ENCODE measurements around the gene GALK2. TPM values are rescaled to one million over a fixed set of nuclear protein-coding genes. Genes with fewer than 3 reads are reported as not detected.

Gene GALK2
- total and polyA plus RNA-seq, 7 donors, result 14.7 to 36.0 (median 16.3) TPM

- TF ChIP-seq CTCF (IDR thresholded peaks at IDR 0.05), result no peak
- no peaks in the 10 kb centered on the region for H3K36me3 ChIP-seq (ENCODE audit: insufficient read depth in 1 of 2, low read depth in 1 of 2)
- no peak overlapping the region for H3K27ac ChIP-seq
- DNase-seq (no peak), ATAC-seq (no peak)
- H3K4me3 ChIP-seq, result no peak overlapping the region
- no peaks in the 10 kb centered on the region for H3K27me3 ChIP-seq (ENCODE audit: insufficient read depth in 3 of 3, low read length in 2 of 3)
- H3K9me3 ChIP-seq, result no peaks in the 10 kb centered on the region
- no peaks in the 10 kb centered on the region for H3K4me1 ChIP-seq
- 77 to 79% (median 78%) methylated on average over 2 of the region's 2 CpGs for WGBS, 3 donors
- intact Hi-C loops (cut with DNase I), result no loop called here
Measured at GRCh38 chr15:49187549-49188245, 17.6 kb downstream of the GALK2 start.

- DNase-seq (no peak), ATAC-seq (no peak)
- intact Hi-C loops (cut with DNase I), result no loop called here
- no peaks in the 10 kb centered on the region for H3K27me3 ChIP-seq (ENCODE audit: insufficient read depth in 3 of 3, low read length in 2 of 3)
- TF ChIP-seq CTCF (IDR thresholded peaks at IDR 0.05), result no peak
- H3K4me1 ChIP-seq, result no peaks in the 10 kb centered on the region
- no peaks in the 10 kb centered on the region for H3K36me3 ChIP-seq (ENCODE audit: insufficient read depth in 1 of 2, low read depth in 1 of 2)
- H3K9me3 ChIP-seq, result no peaks in the 10 kb centered on the region
- H3K4me3 ChIP-seq, result no peak overlapping the region
- WGBS, 3 donors, result 96 to 99% (median 98%) methylated on average over 2 of the region's 2 CpGs
- no peak overlapping the region for H3K27ac ChIP-seq
Measured at GRCh38 chr15:49188933-49189332, 18.9 kb downstream of the GALK2 start.

DNA sequence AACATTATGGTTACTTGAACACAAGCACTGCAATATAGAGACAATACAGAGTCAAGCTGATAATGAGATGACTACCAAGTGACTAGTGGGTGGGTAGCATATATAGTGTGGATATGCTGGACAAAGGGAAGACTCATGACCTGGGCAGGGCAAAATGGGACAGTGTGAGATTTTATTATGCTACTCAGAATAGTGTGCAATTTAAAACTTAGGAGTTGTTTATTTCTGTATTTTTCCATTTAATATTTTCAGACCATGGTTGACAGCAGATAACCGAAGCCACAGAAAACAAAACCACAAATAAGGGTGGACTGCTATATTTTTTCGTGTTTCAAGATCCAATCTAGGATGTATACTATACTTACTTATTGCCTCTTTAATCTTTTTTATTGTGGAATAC is 19.6 kb downstream of the GALK2 start:
- H3K9me3 ChIP-seq, result no peaks in the 10 kb centered on the region
- WGBS, 3 donors, result 93 to 99% (median 97%) methylated on average over 2 of the region's 2 CpGs
- no peak overlapping the region for H3K4me3 ChIP-seq
- intact Hi-C loops (cut with DNase I), result no loop called here
- H3K36me3 ChIP-seq (ENCODE audit: insufficient read depth in 1 of 2, low read depth in 1 of 2), result no peaks in the 10 kb centered on the region
- DNase-seq, result no peak
- no peaks in the 10 kb centered on the region for H3K4me1 ChIP-seq
- no peak for ATAC-seq
- TF ChIP-seq CTCF (IDR thresholded peaks at IDR 0.05), result no peak
- no peaks in the 10 kb centered on the region for H3K27me3 ChIP-seq (ENCODE audit: insufficient read depth in 3 of 3, low read length in 2 of 3)
- H3K27ac ChIP-seq, result no peak overlapping the region

DNA sequence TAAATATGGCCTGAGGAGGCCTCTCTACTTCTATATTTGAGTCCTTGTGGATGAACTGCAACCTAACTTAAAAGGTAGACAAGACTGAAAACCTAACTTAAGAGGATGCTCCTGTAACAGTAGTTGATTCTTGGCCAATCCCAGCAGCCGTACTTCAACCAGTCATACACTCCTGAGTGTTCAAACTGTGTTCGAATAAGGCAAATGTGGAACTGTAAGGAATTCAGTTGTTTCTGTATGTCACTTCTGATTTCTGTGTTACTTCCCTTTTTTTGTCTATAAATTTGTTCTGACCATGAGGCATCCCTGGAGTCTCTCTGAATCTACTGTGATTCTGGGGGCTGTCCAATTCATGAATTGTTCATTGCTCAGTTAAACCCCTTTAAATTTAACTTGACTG is 20.5 kb downstream of the GALK2 start:
- Histone ChIP-seq H3K9me3 (no peaks in the 10 kb centered on the region), H3K4me3 (no peak overlapping the region), H3K4me1 (no peaks in the 10 kb centered on the region), H3K27ac (no peak overlapping the region), H3K36me3 (ENCODE audit: insufficient read depth in 1 of 2, low read depth in 1 of 2) (no peaks in the 10 kb centered on the region), H3K27me3 (ENCODE audit: insufficient read depth in 3 of 3, low read length in 2 of 3) (no peaks in the 10 kb centered on the region)
- 74 to 83% (median 77%) methylated on average over 2 of the region's 2 CpGs for WGBS, 3 donors
- no peak for ATAC-seq
- TF ChIP-seq CTCF (IDR thresholded peaks at IDR 0.05), result no peak
- no peak for DNase-seq
- intact Hi-C loops (cut with DNase I), result no loop called here

GRCh38 chr15:49191892-49192291 is 21.8 kb downstream of the GALK2 start:
- WGBS, 3 donors, result 94 to 97% (median 95%) methylated on average over 2 of the region's 2 CpGs
- ATAC-seq, result no peak
- intact Hi-C loops (cut with DNase I), result no loop called here
- Histone ChIP-seq H3K4me3 (no peak overlapping the region), H3K27ac (no peak overlapping the region), H3K27me3 (ENCODE audit: insufficient read depth in 3 of 3, low read length in 2 of 3) (no peaks in the 10 kb centered on the region), H3K36me3 (ENCODE audit: insufficient read depth in 1 of 2, low read depth in 1 of 2) (no peaks in the 10 kb centered on the region), H3K9me3 (no peaks in the 10 kb centered on the region), H3K4me1 (no peaks in the 10 kb centered on the region)
- no peak for DNase-seq
- no peak for TF ChIP-seq CTCF (IDR thresholded peaks at IDR 0.05)
